HepG2 (cell line): Measurements from ENCODE around the gene ADAMTS4. TPM values are rescaled to one million over a fixed set of nuclear protein-coding genes. Genes with fewer than 3 reads are reported as not detected.

Source experiments
- FOSL2 ChIP-seq: sonication (generic); formaldehyde crosslinking; IDR thresholded peaks from 2 replicates; pipeline ENCODE4 v1.4.0; 2020; ENCODE audit warnings: missing genetic modification reagents
- FOXA3 ChIP-seq: IDR thresholded peaks from 2 replicates; pipeline ENCODE4 v1.6.1; 2016; ENCODE audit warnings: missing genetic modification reagents, missing compliant biosample characterization
- GPN1 ChIP-seq: sonication (generic); formaldehyde crosslinking; IDR thresholded peaks from 2 replicates; pipeline ENCODE4 v1.5.1; 2020; ENCODE audit warnings: missing genetic modification reagents, borderline replicate concordance
- HMG20A ChIP-seq: IDR thresholded peaks from 2 replicates; pipeline ENCODE4 v1.6.1; 2016; ENCODE audit warnings: borderline replicate concordance
- MYNN ChIP-seq: sonication (generic); formaldehyde crosslinking; IDR thresholded peaks from 2 replicates; pipeline ENCODE4 v1.4.0; 2020; ENCODE audit warnings: mild to moderate bottlenecking, low read depth, missing genetic modification reagents
- PBX2 ChIP-seq: IDR thresholded peaks from 2 replicates; pipeline ENCODE4 v1.6.1; 2016; ENCODE audit warnings: control low read depth
- PPARG ChIP-seq: conservative IDR thresholded peaks from 2 replicates; pipeline ENCODE4 v1.6.1; 2016; ENCODE audit warnings: missing biosample characterization, missing genetic modification reagents
- SALL1 ChIP-seq: sonication (generic); formaldehyde crosslinking; IDR thresholded peaks from 2 replicates; pipeline ENCODE4 v1.8.0; 2022; ENCODE audit warnings: mild to moderate bottlenecking, missing genetic modification reagents
- THYN1 ChIP-seq: sonication (generic); formaldehyde crosslinking; IDR thresholded peaks from 2 replicates; pipeline ENCODE4 v1.8.1; 2023; ENCODE audit warnings: low read depth, mild to moderate bottlenecking, moderate library complexity, missing genetic modification reagents, borderline replicate concordance
- ZNF549 ChIP-seq: sonication (generic); formaldehyde crosslinking; IDR thresholded peaks from 2 replicates; pipeline ENCODE4 v1.5.0; 2020; ENCODE audit warnings: missing genetic modification reagents
- ZNF574 ChIP-seq: sonication (generic); formaldehyde crosslinking; IDR thresholded peaks from 2 replicates; pipeline ENCODE4 v1.4.0; 2020; ENCODE audit warnings: missing genetic modification reagents
- ZNF772 ChIP-seq: sonication (generic); formaldehyde crosslinking; IDR thresholded peaks from 2 replicates; pipeline ENCODE4 v1.5.0; 2020; ENCODE audit warnings: mild to moderate bottlenecking, missing genetic modification reagents
- ZNF773 ChIP-seq: sonication (generic); formaldehyde crosslinking; IDR thresholded peaks from 2 replicates; pipeline ENCODE4 v1.4.0; 2020; ENCODE audit warnings: missing genetic modification reagents, borderline replicate concordance
- polyA plus RNA-seq, 8 experiments: library from polyadenylated mRNA; depleted of rRNA in 3 of 8; stranded (reverse) in 7 of 8; unstranded in 1 of 8; fragments of >200 nt; fragmentation: Illumina TruSeq in 4 of 8; extraction: Trizol in 4 of 8; gene quantifications; 2 replicates each; pipeline versions ENCODE4 v1.2.1 to v1.2.3, GENCODE V29; 2011 to 2016; ENCODE audit warnings: low read depth in 4 of 8, missing spikeins in 1 of 8, mixed read lengths in 1 of 8; ENCODE audit not compliant: insufficient read depth in 1 of 8
- total RNA-seq, 5 experiments: library from RNA; depleted of rRNA; stranded (reverse); fragments of >200 nt; fragmentation: Illumina TruSeq; extraction: Trizol; gene quantifications; 2 replicates each; pipeline ENCODE4 v1.2.3, GENCODE V29; 2016; ENCODE audit warnings: low read depth in 1 of 5
- TF ChIP-seq, protein P1 (sequence below): sonication (generic); formaldehyde crosslinking; IDR thresholded peaks from 2 replicates; pipeline ENCODE4 v1.4.0; 2020; ENCODE audit warnings: low read depth, mild to moderate bottlenecking, missing genetic modification reagents
- TF ChIP-seq, protein P2 (sequence below): sonication (generic); formaldehyde crosslinking; IDR thresholded peaks from 2 replicates; pipeline ENCODE4 v1.5.0; 2020; ENCODE audit warnings: mild to moderate bottlenecking, missing genetic modification reagents, moderate library complexity
- TF ChIP-seq, protein P3 (sequence below): sonication (generic); formaldehyde crosslinking; IDR thresholded peaks from 2 replicates; pipeline ENCODE4 v1.8.0; 2022; ENCODE audit warnings: mild to moderate bottlenecking, missing genetic modification reagents, moderate library complexity
- TF ChIP-seq, protein P4 (sequence below): sonication (generic); formaldehyde crosslinking; IDR thresholded peaks from 2 replicates; pipeline ENCODE4 v1.9.0; 2022; ENCODE audit warnings: low read depth, missing genetic modification reagents

ADAMTS4 gene
- total and polyA plus RNA-seq, 2 of the 13 experiments (the other 11 are each of a cell fraction or from before 2014, with no cell fraction given) = 0.51 to 1.7 TPM

- TF ChIP-seq ZNF574 = no peak
- no peak for TF ChIP-seq ZNF549 (CRISPR knock-in tag)
- no peak for TF ChIP-seq GPN1
- TF ChIP-seq ZNF773 (CRISPR knock-in tag) = no peak
- no peak for TF ChIP-seq FOSL2
- no peak for TF ChIP-seq FOXA3 (CRISPR knock-in tag)
- TF ChIP-seq THYN1 = no peak
- TF ChIP-seq, protein P1, sequence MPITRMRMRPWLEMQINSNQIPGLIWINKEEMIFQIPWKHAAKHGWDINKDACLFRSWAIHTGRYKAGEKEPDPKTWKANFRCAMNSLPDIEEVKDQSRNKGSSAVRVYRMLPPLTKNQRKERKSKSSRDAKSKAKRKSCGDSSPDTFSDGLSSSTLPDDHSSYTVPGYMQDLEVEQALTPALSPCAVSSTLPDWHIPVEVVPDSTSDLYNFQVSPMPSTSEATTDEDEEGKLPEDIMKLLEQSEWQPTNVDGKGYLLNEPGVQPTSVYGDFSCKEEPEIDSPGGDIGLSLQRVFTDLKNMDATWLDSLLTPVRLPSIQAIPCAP (CRISPR knock-in tag) = no peak
- TF ChIP-seq PBX2 (CRISPR knock-in tag) = no peak
- no peak for TF ChIP-seq HMG20A (CRISPR knock-in tag)
- no peak for TF ChIP-seq MYNN (CRISPR knock-in tag)
- 0 out of 2 replicates have a peak, but pooled peaks have one; percentile 28 for TF ChIP-seq ZNF772
- TF ChIP-seq, protein P2, sequence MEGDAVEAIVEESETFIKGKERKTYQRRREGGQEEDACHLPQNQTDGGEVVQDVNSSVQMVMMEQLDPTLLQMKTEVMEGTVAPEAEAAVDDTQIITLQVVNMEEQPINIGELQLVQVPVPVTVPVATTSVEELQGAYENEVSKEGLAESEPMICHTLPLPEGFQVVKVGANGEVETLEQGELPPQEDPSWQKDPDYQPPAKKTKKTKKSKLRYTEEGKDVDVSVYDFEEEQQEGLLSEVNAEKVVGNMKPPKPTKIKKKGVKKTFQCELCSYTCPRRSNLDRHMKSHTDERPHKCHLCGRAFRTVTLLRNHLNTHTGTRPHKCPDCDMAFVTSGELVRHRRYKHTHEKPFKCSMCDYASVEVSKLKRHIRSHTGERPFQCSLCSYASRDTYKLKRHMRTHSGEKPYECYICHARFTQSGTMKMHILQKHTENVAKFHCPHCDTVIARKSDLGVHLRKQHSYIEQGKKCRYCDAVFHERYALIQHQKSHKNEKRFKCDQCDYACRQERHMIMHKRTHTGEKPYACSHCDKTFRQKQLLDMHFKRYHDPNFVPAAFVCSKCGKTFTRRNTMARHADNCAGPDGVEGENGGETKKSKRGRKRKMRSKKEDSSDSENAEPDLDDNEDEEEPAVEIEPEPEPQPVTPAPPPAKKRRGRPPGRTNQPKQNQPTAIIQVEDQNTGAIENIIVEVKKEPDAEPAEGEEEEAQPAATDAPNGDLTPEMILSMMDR (CRISPR knock-in tag) = peak; percentile 92
- TF ChIP-seq, protein P3, sequence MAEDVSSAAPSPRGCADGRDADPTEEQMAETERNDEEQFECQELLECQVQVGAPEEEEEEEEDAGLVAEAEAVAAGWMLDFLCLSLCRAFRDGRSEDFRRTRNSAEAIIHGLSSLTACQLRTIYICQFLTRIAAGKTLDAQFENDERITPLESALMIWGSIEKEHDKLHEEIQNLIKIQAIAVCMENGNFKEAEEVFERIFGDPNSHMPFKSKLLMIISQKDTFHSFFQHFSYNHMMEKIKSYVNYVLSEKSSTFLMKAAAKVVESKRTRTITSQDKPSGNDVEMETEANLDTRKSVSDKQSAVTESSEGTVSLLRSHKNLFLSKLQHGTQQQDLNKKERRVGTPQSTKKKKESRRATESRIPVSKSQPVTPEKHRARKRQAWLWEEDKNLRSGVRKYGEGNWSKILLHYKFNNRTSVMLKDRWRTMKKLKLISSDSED (CRISPR knock-in tag) = no peak
- TF ChIP-seq PPARG (CRISPR knock-in tag) = no peak
- TF ChIP-seq SALL1 (CRISPR knock-in tag) = peak; percentile 40; the same call in 1 of the 2 replicates
- TF ChIP-seq, protein P4, sequence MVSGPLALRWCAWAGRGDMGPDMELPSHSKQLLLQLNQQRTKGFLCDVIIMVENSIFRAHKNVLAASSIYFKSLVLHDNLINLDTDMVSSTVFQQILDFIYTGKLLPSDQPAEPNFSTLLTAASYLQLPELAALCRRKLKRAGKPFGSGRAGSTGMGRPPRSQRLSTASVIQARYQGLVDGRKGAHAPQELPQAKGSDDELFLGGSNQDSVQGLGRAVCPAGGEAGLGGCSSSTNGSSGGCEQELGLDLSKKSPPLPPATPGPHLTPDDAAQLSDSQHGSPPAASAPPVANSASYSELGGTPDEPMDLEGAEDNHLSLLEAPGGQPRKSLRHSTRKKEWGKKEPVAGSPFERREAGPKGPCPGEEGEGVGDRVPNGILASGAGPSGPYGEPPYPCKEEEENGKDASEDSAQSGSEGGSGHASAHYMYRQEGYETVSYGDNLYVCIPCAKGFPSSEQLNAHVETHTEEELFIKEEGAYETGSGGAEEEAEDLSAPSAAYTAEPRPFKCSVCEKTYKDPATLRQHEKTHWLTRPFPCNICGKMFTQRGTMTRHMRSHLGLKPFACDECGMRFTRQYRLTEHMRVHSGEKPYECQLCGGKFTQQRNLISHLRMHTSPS (CRISPR knock-in tag) = no peak
Measured at GRCh38 chr1:161192476-161193465, 6.1 kb downstream of the ADAMTS4 start (continued).
